ENCODE data around the gene LTF.
"Not testable (repeated sequence)": the region's sequence is repeated elsewhere in the genome, so short reads cannot be mapped to it uniquely, and the experiment has no call there.

LTF gene

DNA sequence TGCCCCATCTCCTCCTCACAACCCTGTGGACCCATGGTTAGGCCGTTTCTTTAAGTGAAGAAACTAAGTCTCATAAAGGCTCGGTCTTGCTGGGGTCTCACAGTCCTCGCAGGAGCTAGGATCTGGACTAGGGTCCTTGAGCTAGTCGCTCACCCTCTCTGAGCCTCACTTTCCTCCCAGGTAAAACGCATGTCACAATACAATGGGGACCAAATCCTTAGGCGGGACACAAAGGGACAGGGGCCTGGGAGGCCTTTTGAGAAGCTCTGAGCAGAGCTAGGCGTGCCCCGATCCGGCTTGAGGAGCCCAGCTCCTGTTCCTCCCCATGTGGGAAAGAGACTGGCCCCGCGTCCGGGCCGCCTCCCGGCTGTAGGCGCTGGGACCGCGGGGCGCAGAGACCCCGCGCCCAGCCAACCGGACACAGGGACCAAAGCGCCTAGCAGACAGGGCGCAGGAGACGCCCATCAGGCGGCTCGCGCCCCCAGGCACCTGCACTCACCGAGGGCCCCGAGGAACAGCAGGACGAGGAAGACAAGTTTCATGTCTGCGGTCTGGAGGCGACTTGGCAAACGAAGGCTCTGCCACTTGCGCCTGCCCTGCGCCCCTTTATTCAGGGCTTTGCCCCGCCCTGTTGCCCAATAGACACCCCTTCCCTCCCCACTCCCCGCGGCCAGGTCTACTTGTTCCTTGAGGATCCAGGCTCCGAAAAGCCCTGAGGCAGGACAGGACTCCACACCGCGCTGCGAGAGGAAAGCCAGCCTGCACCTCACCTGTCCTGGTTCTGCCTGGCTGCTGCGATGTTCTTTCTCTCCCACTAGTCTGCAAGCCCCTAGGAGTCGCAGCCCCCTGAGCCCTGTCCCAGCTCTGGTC lies at the start of gene LTF:
Gene LTF (minus strand): TSS at position 580 of the 870 bp plus-strand sequence. CDS start 38 bp downstream, at position 542.
- FAIRE-seq: no peak

DNA sequence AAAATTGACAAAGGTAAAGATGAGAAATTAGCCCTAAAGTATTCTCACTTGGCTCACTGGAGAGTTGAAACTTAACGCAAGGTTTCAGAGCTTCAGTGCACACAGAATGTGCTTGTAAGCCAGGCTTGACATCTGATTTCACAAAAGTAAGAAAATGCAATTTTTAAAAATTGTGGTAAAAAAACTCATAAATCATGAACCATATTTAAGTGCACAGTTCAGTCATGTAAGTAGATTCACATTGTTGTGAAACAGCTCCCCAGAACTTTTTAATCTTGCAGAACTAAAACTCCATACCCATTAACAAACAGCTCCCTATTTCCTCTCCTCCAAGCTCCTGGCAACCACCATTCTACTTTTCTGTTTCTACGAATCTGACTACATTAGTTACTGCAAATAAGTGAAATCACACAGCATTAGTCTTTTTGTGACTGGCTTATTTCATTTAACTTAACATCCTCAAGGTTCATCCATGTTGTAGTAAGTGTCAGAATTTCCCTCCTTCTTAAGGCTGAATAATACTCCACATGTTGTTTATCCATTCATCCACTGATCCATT lies 47.6 kb upstream of the LTF start:
- no peak for FAIRE-seq

DNA sequence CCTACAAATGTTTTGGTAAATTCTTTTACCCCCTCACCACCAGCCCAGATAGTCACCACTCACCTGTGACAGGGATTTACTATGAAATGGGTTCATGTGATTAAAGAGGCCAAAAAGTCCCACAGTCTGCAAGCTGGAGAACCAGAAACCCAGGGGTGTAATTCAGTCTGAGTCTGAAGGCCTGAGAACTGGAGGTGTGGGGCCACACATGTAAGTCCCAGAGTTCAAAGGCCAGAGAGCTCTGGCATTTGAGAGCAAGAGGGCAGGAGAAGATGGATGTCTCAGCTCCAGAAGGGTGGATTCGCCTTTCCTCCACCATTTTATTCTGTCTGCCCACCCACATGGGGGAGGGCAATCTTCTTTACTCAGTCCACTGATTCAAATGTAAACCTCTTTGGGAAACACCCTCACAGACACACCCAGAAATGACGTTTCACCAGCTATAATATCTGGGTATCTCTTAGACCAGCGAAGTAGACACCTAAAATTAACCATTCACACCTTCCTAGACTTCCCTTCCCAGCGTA lies 45.0 kb upstream of the LTF start:
- FAIRE-seq: no peak

DNA sequence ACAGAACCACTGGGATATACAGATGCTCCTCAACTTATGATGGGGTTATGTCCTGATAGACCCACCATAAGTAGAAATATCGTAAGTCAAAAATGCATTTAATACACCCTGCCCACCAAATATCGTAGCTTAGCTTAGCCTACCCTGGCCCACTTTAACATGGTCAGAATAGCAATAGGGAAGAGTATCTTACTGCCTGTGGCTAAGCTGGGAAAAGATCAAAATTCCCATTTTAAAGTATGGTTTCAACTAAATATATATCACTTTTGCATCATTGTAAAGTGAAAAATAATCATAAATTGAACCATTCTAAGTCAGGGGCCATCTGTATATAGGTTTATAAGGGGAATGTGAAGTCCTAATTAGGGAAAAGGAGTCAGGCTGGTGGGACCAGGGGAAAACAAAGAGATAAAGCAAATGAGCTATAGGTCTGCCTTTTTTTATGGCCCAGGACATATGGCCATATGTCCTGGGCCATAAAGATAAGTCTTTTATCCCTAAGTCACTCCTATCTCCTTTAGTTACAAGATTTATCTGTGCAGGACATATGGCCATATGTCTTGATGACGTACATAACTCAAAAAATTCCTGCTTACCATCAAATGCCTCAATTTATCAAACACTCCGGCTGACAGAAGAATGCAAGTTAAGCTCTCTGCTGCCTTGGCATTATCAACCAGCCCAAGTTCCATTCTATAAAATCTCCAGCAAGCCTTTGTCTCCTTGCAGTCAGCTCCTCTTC lies 44.3 kb upstream of the LTF start:
- FAIRE-seq: no peak

DNA sequence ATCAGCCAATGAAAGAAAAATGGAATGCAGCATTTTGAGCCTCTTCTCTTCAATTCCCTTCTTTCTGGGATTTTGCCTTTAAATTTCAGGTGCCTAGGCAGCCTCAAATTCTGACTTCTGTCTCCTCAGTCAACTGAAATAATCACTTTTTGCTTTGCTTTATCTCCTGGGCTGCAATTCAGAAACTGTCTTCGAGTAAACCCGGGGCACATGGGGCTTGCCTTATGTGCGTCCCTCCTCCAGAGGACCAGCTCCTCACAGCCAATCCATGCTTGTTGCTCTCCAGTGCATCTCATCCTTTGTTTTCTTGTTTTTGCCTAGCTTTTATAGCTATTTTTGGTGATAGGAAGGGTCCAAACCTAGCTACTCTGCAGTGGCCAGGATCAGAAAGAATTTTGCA lies 41.8 kb upstream of the LTF start:
- FAIRE-seq: no peak

DNA sequence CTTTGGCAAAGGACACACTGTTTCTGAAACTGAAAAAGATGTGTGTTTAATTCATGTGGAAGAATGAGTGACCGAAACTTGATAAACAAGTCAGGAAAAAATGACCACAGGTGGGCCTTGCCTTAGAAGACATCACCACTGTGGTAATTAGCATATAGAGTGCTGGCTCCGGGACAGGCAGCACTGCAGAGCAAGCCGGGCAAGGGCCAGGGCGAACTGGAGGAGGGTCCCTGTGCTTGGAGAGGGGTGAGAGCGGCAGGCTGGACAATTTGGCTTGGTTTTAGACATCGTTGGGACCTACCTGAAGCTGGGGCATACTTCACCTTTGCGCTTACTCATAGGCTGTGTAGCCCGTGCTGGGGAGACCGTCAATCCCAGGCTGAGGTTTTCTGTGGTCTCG lies 41.2 kb upstream of the LTF start:
- FAIRE-seq: no peak

DNA sequence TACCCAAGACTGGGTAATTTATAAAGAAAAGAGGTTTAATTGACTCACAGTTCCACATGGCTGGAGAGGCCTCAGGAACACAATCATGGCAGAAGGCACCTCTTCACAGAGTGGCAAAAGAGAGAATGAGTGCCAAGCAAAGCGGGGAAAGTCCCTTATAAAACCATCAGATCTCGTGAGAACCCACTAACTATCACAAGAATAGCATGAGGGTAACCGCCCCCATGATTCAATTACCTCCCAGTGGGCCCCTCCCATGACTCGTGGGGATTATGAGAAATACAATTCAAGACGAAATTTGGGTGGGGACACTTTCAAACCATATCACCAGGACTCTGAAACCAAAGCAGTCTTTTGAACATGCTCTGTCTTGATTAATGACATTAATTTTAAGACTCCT lies 40.1 kb upstream of the LTF start:
- no peak for FAIRE-seq

DNA sequence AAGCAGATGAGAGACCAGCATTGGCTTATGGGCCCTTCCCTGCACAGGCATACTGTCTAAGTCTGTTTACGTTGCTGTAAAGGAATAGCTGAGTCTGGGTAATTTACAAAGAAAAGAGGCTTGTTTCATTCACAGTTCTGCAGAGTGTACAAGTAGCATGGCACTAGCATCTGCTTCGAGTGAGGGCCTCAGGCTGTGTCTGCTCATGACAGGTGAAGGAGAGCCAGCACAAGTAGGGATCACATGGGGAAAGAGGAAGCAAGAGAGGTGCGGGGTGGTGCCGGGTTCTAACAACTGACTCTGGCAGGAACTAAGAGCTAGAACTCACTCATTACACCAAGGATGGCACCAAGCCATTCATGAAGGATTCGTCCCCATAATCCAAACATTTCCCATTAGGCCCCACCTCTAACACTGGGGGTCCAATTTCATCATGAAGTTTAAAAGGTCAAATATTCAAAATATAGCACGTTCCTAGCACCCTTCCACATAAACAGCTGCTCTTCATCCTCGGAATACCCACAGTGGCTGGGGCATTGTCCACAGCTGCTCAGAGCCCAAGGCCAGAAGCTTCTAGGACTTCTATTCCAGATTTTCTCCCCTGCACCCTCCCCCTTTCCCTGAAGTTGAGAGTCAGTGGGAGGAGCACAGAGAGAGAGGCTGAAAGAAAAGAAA lies 38.6 kb upstream of the LTF start:
- no peak for FAIRE-seq

DNA sequence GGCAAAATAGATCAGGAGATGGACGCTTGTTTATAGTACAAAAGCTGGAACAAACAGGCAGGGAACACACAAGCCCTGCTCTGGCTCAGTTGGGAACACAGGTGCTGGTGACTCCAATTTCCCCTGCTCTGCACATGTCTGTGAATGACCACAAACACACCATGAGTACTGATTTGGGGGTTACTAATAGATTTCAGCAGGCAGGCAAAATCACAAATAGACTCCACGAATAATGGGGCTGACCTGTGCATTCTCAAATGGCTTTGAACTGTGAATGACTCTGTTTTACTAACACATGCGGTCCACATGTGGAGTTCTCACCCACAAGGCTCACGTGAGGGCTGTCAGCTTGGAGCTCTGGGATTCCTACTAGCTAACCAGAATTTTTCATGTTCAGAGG lies 37.0 kb upstream of the LTF start:
- no peak for FAIRE-seq

DNA sequence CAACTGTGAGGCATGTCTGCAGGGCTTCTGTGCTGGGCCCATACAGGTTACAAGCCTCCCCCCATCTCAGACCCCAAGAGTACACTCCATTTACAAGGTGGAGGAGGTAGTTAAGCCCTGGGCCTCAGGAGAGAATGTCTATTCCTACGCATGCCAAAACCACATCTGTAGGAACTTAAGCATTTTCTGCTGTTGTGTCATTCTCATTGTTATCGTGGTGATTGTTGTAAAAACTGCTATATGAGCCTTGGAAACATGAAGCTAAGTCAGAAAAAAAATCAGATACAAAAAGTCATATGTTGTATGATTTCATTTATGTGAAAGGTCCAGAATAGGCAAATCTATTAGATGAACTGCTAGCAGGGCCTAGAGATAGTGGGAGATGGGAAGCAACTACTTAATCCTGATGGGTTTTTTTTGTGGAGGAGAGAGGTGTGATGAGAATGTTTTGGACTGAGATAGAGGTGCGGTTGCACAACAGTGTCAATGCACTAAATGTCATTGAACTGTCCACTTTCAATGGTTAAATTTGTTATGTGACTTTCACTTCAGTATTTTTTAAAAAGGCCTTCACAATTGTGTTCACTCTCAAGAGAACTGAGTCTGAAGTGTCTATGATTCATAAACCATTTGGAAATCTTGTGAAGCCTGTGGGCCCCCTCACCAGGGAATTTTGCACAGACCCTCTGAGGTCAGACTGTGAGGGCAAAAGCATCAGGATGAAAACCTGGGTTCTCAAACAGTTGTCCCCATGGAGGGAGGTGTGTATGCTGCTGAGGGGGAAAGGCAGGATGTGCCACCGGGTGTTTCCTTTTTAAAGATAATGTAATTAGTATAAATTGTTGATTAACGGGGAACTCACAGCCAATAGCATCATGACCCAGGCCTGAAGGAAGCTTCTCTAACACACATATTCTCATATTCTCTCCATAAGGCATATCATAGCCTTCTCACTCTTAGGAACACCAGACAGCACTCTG lies 36.2 kb upstream of the LTF start:
- no peak for FAIRE-seq

DNA sequence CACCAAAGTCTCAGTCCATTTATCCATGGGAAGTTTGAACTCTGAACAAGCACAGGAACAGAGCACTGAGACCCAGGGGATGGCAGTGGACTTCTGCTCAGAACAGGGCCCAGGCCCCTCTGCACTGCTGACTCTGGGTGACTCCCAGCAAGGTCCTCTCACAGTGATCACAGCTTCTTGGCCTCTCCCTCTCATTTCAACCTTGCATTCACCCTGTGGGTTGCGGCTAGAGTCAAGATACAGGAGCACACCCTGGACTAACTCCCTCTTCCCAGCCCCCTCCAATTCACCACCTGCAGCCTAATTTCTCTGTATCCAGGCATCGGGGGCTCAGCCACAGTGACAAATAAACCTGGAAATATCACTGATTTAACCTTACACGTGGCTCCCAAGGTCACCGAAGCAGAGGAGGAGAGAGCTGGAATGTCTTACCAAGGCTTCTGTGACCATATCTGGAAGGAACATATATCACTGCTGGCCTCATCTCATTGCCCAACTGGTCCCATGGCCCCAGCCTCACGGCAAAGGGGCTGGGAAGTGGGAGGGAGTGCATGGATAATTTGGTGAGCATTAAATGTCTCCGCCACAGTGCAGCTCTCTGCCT lies 34.3 kb upstream of the LTF start:
- no peak for FAIRE-seq

DNA sequence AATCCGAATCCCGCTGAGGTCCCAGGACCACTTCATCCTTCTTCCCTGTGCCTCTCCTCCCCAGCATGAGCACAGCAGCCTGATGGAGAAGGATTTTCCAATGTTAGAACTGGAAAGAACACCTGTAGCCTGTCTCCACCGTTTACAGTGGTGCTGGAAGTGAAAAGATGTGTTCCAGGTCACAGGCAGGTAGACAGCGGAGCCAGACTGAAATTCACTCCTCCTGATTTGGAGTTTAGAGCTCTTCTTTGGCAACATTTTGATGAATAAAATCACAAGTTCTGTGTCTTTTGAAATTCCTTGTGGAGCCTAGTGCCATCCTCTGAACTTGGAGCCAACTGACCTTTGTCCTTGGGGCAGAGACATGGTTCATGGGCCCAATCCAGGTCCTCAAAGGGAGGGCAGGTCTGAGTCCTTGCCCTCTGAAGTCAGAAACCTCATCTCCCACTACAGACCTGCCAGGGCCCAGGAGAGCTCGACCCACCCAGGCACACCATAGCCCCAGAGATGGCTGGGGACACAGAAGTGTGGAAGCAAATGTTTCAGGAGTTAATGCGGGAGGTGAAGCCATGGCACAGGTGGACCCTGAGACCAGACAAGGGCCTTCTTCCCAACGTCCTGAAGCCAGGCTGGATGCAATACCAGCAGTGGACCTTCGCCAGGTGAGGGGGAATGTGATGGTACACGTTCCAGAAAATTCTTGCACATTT lies 33.0 kb upstream of the LTF start, which contains the start of gene RTP3:
Gene RTP3 (plus strand): TSS at position 421 of the 710 bp plus-strand sequence. CDS start 87 bp downstream, at position 508.
- FAIRE-seq: no peak

DNA sequence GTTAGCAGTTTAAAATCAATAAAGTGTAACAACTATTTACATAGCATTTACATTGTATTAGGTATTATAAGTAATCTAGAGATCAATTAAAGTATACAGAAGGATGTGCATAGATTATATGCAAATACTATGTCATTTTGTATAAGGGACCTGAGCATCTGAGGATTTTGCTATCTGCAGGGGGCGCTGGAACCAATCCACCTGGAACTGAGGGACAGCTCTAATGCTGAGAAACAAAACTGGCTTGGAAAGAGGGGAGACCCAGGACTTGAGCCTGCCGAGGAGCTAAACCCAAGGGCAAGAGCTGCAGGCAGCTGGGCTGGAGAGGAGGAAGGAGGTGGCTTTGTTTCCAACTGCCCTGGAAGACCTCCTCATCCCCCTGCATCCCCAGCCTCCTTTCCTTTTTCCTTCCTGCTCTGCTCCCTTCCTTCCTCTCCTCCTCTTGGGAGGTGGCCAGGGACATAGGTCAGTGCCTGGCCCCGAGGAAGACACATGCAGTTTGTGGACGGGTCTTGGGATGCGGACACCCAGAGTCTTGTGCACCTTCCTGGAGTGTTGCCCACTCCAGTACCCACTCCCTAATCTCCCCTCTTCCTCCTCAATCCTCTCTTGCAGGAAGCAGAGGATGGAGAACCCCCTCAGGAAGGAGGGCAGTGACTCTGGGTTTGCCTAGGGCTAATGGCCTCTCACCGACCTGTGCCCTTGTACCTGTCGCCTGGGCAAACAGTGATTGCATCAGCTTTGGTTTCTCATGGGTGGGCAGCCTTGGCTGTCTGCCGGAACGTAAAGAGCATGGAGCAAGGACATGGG lies 32.2 kb upstream of the LTF start:
- FAIRE-seq: no peak

DNA sequence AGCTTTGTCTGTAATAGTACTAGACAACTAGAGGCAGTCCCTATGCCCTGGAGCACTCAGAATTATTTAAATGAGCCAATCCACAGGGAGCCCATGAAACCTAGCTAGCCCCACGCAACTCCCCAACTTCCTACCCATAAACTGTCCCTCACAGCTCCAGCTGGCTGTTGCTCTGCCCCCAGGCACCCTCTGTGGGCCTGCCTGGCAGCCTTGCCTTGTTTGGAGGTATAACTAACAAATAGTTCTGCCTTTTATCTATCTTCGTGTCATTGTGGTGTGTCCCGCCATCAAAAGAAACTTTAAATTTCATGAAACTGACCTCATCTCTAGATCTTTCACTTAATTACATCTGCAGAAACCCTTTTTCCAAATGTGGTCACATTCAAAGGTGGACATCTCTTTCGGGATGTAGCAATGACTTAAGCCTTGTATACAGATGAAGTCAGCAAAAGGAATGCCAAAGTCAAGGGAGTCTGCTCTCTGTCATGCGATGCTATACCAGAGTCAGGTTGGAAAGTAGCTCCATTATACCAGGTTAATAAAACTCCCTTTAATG lies 31.3 kb upstream of the LTF start:
- no peak for FAIRE-seq

DNA sequence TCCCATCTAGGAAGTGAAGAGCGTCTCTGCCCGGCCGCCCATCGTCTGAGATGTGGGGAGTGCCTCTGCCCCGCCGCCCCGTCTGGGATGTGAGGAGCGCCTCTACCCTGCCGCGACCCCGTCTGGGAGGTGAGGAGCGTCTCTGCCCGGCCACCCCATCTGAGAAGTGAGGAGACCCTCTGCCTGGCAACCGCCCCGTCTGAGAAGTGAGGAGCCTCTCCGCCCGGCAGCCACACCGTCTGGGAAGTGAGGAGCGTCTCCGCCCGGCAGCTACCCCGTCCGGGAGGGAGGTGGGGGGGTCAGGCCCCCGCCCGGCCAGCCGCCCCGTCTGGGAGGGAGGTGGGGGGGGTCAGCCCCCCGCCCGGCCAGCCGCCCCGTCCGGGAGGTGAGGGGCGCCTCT lies 29.8 kb upstream of the LTF start:
- FAIRE-seq: not testable (repeated sequence)

DNA sequence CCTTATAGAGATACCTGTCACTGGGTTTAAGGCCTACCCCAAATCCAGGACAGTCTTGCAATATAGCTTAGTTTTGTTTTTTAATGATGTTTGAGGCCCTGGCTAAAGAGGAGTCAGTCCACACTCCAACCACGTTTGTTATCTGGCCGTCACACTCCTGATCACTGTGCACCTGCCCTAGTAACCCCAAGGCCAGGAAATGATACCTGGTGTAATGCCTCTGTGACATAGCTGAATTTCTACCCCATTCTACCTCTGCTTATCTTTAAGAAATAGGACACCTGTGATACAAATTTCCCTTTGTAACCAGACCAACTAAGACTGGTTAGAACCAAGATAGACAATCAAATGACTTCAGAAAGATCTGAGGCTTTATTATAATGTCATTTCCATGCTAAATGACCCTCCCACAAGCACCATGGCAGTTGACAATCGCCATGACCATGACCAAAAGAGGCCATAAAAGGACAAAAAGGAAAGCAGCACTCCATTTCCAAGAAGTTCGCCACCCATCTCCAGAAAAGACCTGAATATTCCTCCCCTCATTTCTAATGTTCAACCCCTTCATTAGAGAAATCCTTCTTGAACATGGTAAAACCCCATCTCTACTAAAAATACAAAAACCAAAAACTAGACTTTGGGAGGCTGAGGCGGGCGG lies 28.3 kb upstream of the LTF start:
- no peak for FAIRE-seq

DNA sequence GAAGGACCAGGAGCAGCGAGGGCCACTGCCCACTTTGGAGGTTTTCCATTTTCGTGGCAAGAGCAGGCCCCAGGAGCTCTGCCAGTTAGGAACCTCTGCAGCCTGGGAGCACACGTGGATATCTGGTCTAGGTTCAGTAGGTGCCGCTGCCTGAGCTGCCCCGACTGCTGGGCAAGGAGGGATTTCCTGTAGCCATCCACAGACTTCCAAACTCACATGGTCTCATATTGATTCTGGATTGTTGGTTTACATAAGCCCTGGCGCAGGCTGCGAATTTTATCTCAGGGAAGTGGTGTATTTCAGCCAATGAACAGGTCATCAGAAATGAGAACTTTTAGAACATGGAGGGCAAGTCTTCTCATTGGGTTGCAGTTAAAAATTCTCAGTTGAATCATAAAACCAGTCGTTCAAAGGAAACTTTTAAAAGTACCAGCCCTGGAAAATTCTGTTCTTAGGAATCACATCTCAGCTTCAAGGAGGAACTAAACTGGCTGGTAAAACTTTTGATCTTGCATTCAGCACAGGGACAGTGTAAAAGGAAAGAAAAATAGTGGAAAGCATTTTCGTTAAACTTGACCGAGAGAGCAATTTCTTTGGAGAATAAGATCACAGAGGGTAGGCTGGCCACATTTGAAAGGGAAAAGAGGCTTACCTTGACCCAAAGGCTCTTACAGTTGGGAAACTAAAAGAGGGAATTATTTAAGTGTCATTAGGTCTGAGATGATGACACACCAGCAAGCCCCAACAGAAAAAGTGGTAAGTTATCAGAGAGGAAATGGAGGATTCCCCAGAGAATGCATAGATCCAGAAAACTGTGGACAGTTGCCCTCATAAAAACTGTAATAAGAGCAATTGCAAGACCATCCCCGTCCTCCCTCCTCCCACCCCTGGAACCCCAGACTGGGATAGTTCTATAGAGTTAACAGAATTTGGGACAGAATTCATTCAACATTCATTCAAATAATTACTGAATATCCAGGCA lies 26.7 kb upstream of the LTF start:
- no peak for FAIRE-seq
